Kidney (tissue), 14 donors: ENCODE results near the gene TRIM33. TPM values are rescaled to one million over a fixed set of nuclear protein-coding genes. Genes with fewer than 3 reads are reported as not detected.

Experiments used
- DNase-seq, 5 donors: peaks; one replicate each; pipeline ENCODE4 v3.0.0-alpha.2; 2013 to 2020
- FAIRE-seq: peaks from 2 replicates; lab custom pipeline; 2012; peaks lifted over from hg19 to GRCh38; lab: Jason Lieb, UNC
- H3K27ac ChIP-seq, 2 donors: one replicate each; pipeline ENCODE4 v1.7.0; 2013; ENCODE audit warnings: low read depth in 2 of 2, low read length in 2 of 2, inconsistent platforms in 1 of 2
- H3K27me3 ChIP-seq: one replicate; pipeline ENCODE4 v1.7.1; 2013; ENCODE audit warnings: low read length, inconsistent platforms; ENCODE audit not compliant: control insufficient read depth, insufficient read depth
- H3K36me3 ChIP-seq, 3 donors: one replicate each; pipeline versions ENCODE4 v1.7.0 to v1.7.1; 2013; ENCODE audit warnings: low read length in 3 of 3, control low read depth in 1 of 3, inconsistent platforms in 1 of 3; ENCODE audit not compliant: insufficient read depth in 3 of 3, control insufficient read depth in 2 of 3
- H3K4me1 ChIP-seq, 3 donors: one replicate each; pipeline versions ENCODE4 v1.7.0 to v1.7.1; 2013; ENCODE audit warnings: low read length in 3 of 3, inconsistent platforms in 1 of 3, low read depth in 1 of 3; ENCODE audit not compliant: control insufficient read depth in 2 of 3, insufficient read depth in 2 of 3
- H3K4me3 ChIP-seq, 3 donors: one replicate each; pipeline versions ENCODE4 v1.7.0 to v1.8.1; 2013; ENCODE audit warnings: low read length in 3 of 3, control low read depth in 1 of 3, inconsistent platforms in 1 of 3
- H3K9ac ChIP-seq, 3 donors: one replicate each; pipeline versions ENCODE4 v1.7.0 to v1.7.1; 2013; ENCODE audit warnings: low read length in 3 of 3, control low read depth in 1 of 3, inconsistent platforms in 1 of 3
- H3K9me3 ChIP-seq, 3 donors: one replicate each; pipeline versions ENCODE4 v1.7.0 to v1.7.1; 2013; ENCODE audit warnings: low read length in 3 of 3, control low read depth in 1 of 3, inconsistent platforms in 1 of 3; ENCODE audit not compliant: control insufficient read depth in 2 of 3, insufficient read depth in 1 of 3
- intact Hi-C: fragments of 100-400 bp; cut with DNase I; formaldehyde crosslinking; loops from one replicate; pipeline ENCODE4 v1.11.1; 2022
- polyA plus RNA-seq: library from polyadenylated mRNA; stranded (reverse); fragments of 350-450 nt; fragmentation: Illumina TruSeq; extraction: RNeasy Lipid Tissue Mini Kit (QIAGEN cat#74804); gene quantifications from one replicate; pipeline ENCODE4 v1.2.3, GENCODE V29; 2014; ENCODE audit warnings: low read depth, low replicate concordance; ENCODE audit not compliant: insufficient read depth
- total RNA-seq: library from RNA; stranded (reverse); fragmentation: NEBNext Ultra II Directional; extraction: Animal tissue kit (Norgen Biotek cat#: 25700); gene quantifications from one replicate; pipeline ENCODE4 v1.2.1, GENCODE V29; 2021
- TF ChIP-seq, protein P1 (sequence below): IDR thresholded peaks from 3 replicates; pipeline ENCODE4 v1.5.1; 2012; ENCODE audit warnings: mild to moderate bottlenecking, moderate library complexity, borderline replicate concordance; ENCODE audit not compliant: insufficient read depth; ENCODE audit errors: extremely low read depth
- donor health status: control.
- donor health status: control.
- donor health status: control.
- donor health status: control.
- donor health status: control.
- donor health status: DM: yes; HTN: yes; CAD: no.
- donor health status: Normal renal cell carcinoma (clear cell type).

TRIM33 gene
- total and polyA plus RNA-seq, 2 donors from 2014 or later: 13.3 to 36.2 TPM

DNA sequence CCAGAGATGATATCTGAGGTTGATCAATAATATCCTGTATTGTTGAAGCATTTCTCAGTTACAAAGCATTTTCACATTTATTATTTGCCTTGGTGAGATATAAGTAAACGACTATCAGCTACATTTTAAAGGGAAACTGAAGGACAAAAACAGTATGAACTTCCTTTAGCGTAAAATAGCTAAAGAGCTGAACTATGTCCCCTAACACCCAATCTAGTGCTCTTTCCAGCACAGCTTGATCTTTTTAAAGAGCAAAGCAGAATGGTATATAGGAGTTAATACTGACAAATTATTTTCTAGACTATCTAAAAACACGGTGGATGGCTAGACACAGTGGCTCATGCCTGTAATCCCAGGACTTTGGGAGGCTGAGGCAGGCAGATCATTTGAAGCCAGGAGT is 3.5 kb downstream of the TRIM33 start:
- H3K9ac ChIP-seq: no peak overlapping the region
- intact Hi-C loops: no loop called here
- H3K4me3 ChIP-seq: peak overlapping the region in 1 of 3 donors; percentile 88
- H3K27me3 ChIP-seq: no peaks in the 10 kb centered on the region
- DNase-seq (no peak), FAIRE-seq (no peak)
- TF ChIP-seq, protein P1, sequence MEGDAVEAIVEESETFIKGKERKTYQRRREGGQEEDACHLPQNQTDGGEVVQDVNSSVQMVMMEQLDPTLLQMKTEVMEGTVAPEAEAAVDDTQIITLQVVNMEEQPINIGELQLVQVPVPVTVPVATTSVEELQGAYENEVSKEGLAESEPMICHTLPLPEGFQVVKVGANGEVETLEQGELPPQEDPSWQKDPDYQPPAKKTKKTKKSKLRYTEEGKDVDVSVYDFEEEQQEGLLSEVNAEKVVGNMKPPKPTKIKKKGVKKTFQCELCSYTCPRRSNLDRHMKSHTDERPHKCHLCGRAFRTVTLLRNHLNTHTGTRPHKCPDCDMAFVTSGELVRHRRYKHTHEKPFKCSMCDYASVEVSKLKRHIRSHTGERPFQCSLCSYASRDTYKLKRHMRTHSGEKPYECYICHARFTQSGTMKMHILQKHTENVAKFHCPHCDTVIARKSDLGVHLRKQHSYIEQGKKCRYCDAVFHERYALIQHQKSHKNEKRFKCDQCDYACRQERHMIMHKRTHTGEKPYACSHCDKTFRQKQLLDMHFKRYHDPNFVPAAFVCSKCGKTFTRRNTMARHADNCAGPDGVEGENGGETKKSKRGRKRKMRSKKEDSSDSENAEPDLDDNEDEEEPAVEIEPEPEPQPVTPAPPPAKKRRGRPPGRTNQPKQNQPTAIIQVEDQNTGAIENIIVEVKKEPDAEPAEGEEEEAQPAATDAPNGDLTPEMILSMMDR: no peak
- no peaks in the 10 kb centered on the region for H3K9me3 ChIP-seq
- peaks cover 0 to 15% (median 9%) of the 10 kb centered on the region in 3 donors for H3K4me1 ChIP-seq
- H3K36me3 ChIP-seq: no peaks in the 10 kb centered on the region
- H3K27ac ChIP-seq: no peak overlapping the region

DNA sequence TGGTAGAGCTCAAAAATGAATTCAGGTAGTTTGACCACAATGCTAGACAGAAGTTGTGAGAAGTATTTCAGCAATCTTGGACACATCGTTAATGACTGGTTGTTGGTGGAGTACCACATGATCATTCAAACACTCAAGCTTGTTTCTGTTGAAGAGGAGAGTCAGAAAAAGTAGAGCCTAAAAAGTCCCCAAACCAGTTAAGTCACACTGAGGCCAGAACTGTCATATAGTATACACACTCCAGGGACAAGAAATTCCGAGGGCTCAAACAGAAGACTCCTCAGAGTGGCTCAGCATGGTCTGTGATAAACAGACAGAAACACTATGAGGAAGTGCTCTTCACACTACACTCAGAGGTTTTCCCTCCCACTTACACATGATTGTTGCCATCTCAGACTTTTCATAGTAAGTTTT is 5.8 kb downstream of the TRIM33 start:
- Histone ChIP-seq H3K4me1 (peaks cover 0 to 13% (median 9%) of the 10 kb centered on the region in 3 donors), H3K9ac (no peak overlapping the region), H3K4me3 (no peak overlapping the region), H3K36me3 (no peaks in the 10 kb centered on the region), H3K27me3 (no peaks in the 10 kb centered on the region), H3K27ac (no peak overlapping the region), H3K9me3 (no peaks in the 10 kb centered on the region)
- intact Hi-C loops: no loop called here
- TF ChIP-seq, protein P1: no peak
- DNase-seq (no peak), FAIRE-seq (no peak)

- TF ChIP-seq, protein P1: no peak
- no peak for FAIRE-seq
- H3K4me3 ChIP-seq: no peak overlapping the region
- no peak for DNase-seq
- no peaks in the 10 kb centered on the region for H3K9me3 ChIP-seq
- H3K27me3 ChIP-seq: no peaks in the 10 kb centered on the region
- H3K36me3 ChIP-seq: no peaks in the 10 kb centered on the region
- intact Hi-C loops: no loop called here
- peaks cover 0 to 7% (median 6%) of the 10 kb centered on the region in 3 donors for H3K4me1 ChIP-seq
- H3K27ac ChIP-seq: no peak overlapping the region
- no peak overlapping the region for H3K9ac ChIP-seq
Measured at GRCh38 chr1:114503916-114504422, 7.0 kb downstream of the TRIM33 start.

GRCh38 chr1:114502080-114502479 is 8.9 kb downstream of the TRIM33 start:
- no peak overlapping the region for H3K4me3 ChIP-seq
- DNase-seq (no peak), FAIRE-seq (no peak)
- no peaks in the 10 kb centered on the region for H3K4me1 ChIP-seq
- H3K9me3 ChIP-seq: no peaks in the 10 kb centered on the region
- no peak overlapping the region for H3K9ac ChIP-seq
- TF ChIP-seq, protein P1: no peak
- H3K27ac ChIP-seq: no peak overlapping the region
- intact Hi-C loops: no loop called here
- no peaks in the 10 kb centered on the region for H3K27me3 ChIP-seq
- H3K36me3 ChIP-seq: no peaks in the 10 kb centered on the region
